Measurements from ENCODE around the gene ASZ1. TPM values are rescaled to one million over a fixed set of nuclear protein-coding genes. Genes with fewer than 3 reads are reported as not detected.
"Not testable (repeated sequence)": the region's sequence is repeated elsewhere in the genome, so short reads cannot be mapped to it uniquely, and the experiment has no call there.

ASZ1 gene
- total RNA-seq, 1 experiment from 2014 or later, result not detected

DNA sequence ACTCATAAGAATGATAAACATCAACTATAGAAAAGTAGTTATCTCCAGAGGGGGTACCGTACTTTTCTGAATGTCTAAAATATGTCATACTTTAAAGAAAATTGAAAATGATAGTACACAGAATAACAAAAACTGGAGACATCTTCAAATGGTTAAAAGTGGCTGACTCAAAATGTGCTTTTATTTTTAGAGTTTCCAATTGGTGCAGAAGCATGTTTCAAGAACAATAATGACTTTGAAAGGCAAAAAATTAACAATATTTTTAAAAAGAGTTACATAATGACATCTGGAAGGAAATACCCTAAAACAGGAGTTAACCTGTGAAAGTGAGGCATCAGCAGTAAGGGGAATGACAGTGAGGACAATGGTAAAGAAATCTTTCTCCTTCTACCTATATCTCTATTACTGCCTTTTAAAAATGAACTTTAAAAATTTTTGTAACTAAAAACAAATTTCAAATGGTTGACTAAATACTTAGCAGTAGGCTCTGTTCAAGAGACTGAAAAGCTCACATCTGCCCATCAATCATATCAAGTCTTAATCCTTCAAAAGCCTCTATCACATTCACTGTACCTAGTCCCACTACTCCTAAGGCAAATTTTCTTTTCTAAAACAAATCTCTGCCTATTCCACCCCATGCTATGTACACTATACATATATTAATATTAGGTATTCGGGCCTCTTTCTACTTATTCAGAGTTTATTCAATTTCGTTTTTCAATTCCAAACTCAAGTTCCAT lies 3.0 kb downstream of the ASZ1 start:
- no peaks in the 10 kb centered on the region for H3K36me3 ChIP-seq (ENCODE audit: control insufficient read depth, insufficient read depth, low read length)
- no peak for TF ChIP-seq TCF7L2 (IDR thresholded peaks at IDR 0.05; ENCODE audit: low read depth, low read length)
- TF ChIP-seq, protein P1, sequence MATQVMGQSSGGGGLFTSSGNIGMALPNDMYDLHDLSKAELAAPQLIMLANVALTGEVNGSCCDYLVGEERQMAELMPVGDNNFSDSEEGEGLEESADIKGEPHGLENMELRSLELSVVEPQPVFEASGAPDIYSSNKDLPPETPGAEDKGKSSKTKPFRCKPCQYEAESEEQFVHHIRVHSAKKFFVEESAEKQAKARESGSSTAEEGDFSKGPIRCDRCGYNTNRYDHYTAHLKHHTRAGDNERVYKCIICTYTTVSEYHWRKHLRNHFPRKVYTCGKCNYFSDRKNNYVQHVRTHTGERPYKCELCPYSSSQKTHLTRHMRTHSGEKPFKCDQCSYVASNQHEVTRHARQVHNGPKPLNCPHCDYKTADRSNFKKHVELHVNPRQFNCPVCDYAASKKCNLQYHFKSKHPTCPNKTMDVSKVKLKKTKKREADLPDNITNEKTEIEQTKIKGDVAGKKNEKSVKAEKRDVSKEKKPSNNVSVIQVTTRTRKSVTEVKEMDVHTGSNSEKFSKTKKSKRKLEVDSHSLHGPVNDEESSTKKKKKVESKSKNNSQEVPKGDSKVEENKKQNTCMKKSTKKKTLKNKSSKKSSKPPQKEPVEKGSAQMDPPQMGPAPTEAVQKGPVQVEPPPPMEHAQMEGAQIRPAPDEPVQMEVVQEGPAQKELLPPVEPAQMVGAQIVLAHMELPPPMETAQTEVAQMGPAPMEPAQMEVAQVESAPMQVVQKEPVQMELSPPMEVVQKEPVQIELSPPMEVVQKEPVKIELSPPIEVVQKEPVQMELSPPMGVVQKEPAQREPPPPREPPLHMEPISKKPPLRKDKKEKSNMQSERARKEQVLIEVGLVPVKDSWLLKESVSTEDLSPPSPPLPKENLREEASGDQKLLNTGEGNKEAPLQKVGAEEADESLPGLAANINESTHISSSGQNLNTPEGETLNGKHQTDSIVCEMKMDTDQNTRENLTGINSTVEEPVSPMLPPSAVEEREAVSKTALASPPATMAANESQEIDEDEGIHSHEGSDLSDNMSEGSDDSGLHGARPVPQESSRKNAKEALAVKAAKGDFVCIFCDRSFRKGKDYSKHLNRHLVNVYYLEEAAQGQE (IDR thresholded peaks at IDR 0.05; ENCODE audit: insufficient read depth in 1 of 2, low read depth in 2 of 2, low read length in 1 of 2), result no peak
- POLR2A ChIA-PET, result no interaction called here
- no peak overlapping the region for H3K4me3 ChIP-seq (ENCODE audit: low read depth in 2 of 2, low read length in 2 of 2)
- DNase-seq (ENCODE audit: low read depth, low spot score), result no peak
- CTCF ChIA-PET, result no interaction called here
- no peaks in the 10 kb centered on the region; the same call in 1 of the 2 replicates for H3K27me3 ChIP-seq (ENCODE audit: control insufficient read depth, insufficient read depth, low read length)
- no peak overlapping the region for H3K27ac ChIP-seq (ENCODE audit: low read length)
- in situ Hi-C loops (cut with HindIII; ENCODE audit: low pct_unique_long_range_greater_than_20kb, low sequenced_read_pairs), result no loop called here
- no peak for ATAC-seq
- intact Hi-C loops (cut with micrococcal nuclease; ENCODE audit: unreplicated experiment), result no loop called here
- BruUV-seq (replicated peaks), result no TSS peak
- no peaks in the 10 kb centered on the region for H3K4me1 ChIP-seq (ENCODE audit: control insufficient read depth, insufficient read depth, low read length)
- no peaks in the 10 kb centered on the region for H3K9me3 ChIP-seq (ENCODE audit: control insufficient read depth, insufficient read depth, low read depth, low read length)

DNA sequence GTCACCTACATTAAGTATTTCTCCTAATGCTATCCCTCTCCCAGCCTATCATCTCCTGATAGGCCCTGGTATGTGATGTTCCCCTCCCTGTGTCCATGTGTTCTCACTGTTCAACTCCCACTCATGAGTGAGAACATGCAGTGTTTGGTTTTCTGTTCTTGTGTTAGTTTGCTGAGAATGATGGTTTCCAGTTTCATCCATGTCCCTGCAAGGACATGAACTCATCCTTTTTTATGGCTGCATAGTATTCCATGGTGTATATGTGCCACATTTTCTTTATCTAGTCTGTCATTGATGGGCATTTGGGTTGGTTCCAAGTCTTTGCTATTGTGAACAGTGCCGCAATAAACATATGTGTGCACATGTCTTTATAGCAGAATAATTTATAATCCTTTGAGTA lies 12.7 kb downstream of the ASZ1 start:
- BruUV-seq (replicated peaks); H3K27me3 ChIP-seq (ENCODE audit: control insufficient read depth, insufficient read depth, low read length); POLR2A ChIA-PET; H3K27ac ChIP-seq (ENCODE audit: low read length); H3K36me3 ChIP-seq (ENCODE audit: control insufficient read depth, insufficient read depth, low read length); H3K4me1 ChIP-seq (ENCODE audit: control insufficient read depth, insufficient read depth, low read length); H3K4me3 ChIP-seq (ENCODE audit: low read depth in 2 of 2, low read length in 2 of 2); intact Hi-C loops (cut with micrococcal nuclease; ENCODE audit: unreplicated experiment); ATAC-seq; H3K9me3 ChIP-seq (ENCODE audit: control insufficient read depth, insufficient read depth, low read depth, low read length); in situ Hi-C loops (cut with HindIII; ENCODE audit: low pct_unique_long_range_greater_than_20kb, low sequenced_read_pairs); DNase-seq (ENCODE audit: low read depth, low spot score); CTCF ChIA-PET: not testable (repeated sequence)

DNA sequence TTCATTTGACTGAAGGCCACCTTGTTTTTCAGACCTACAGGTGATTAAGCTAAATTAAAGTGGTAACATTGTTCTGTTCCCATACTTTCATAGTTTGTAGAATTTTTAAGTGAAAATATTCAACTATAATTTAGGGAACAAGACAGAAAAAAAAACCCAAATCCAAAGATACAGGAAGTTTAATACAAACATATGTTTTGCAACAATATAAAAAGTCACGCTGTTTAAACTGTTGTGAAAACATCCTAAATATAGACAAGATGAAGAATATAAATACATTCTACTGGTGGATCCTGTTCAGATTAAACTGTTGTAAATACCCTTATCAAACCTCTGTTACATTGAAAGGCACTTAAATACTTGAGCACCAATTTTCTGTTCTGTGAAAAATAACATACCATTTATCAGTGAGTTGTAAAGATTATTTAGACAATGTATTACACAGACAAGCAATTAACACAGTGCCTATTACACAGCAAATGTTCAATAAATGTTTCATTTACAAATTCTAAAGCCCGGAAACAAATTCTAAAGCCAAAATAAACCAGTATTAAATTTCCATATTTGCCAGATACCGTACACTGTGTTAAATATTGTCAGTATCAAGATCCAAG lies 14.2 kb downstream of the ASZ1 start:
- H3K9me3 ChIP-seq (ENCODE audit: control insufficient read depth, insufficient read depth, low read depth, low read length), result no peaks in the 10 kb centered on the region
- in situ Hi-C loops (cut with HindIII; ENCODE audit: low pct_unique_long_range_greater_than_20kb, low sequenced_read_pairs), result no loop called here
- no peaks in the 10 kb centered on the region for H3K4me1 ChIP-seq (ENCODE audit: control insufficient read depth, insufficient read depth, low read length)
- ChIA-PET POLR2A (no interaction called here), CTCF (no interaction called here)
- intact Hi-C loops (cut with micrococcal nuclease; ENCODE audit: unreplicated experiment), result no loop called here
- no peak for TF ChIP-seq POLR2AphosphoS5 (IDR thresholded peaks at IDR 0.05; ENCODE audit: low read depth, low read length)
- TF ChIP-seq SIN3A (IDR thresholded peaks at IDR 0.05; ENCODE audit: borderline replicate concordance, insufficient read depth, low read depth, low read length), result no peak
- TF ChIP-seq, protein P1 (IDR thresholded peaks at IDR 0.05; ENCODE audit: insufficient read depth in 1 of 2, low read depth in 2 of 2, low read length in 1 of 2), result no peak
- TF ChIP-seq, protein P2, sequence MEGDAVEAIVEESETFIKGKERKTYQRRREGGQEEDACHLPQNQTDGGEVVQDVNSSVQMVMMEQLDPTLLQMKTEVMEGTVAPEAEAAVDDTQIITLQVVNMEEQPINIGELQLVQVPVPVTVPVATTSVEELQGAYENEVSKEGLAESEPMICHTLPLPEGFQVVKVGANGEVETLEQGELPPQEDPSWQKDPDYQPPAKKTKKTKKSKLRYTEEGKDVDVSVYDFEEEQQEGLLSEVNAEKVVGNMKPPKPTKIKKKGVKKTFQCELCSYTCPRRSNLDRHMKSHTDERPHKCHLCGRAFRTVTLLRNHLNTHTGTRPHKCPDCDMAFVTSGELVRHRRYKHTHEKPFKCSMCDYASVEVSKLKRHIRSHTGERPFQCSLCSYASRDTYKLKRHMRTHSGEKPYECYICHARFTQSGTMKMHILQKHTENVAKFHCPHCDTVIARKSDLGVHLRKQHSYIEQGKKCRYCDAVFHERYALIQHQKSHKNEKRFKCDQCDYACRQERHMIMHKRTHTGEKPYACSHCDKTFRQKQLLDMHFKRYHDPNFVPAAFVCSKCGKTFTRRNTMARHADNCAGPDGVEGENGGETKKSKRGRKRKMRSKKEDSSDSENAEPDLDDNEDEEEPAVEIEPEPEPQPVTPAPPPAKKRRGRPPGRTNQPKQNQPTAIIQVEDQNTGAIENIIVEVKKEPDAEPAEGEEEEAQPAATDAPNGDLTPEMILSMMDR (IDR thresholded peaks at IDR 0.05), result no peak
- no peak for TF ChIP-seq TCF7L2 (IDR thresholded peaks at IDR 0.05; ENCODE audit: low read depth, low read length)
- ATAC-seq, result no peak
- no peak overlapping the region for H3K4me3 ChIP-seq (ENCODE audit: low read depth in 2 of 2, low read length in 2 of 2)
- no peaks in the 10 kb centered on the region for H3K36me3 ChIP-seq (ENCODE audit: control insufficient read depth, insufficient read depth, low read length)
- DNase-seq (ENCODE audit: low read depth, low spot score), result no peak
- H3K27ac ChIP-seq (ENCODE audit: low read length), result no peak overlapping the region
- BruUV-seq (replicated peaks), result no TSS peak
- H3K27me3 ChIP-seq (ENCODE audit: control insufficient read depth, insufficient read depth, low read length), result peaks cover 6% of the 10 kb centered on the region; the same call in 1 of the 2 replicates

Data from Panc1 (cell line).